ENCODE results near the gene NR1D1.

The NR1D1 gene

DNA sequence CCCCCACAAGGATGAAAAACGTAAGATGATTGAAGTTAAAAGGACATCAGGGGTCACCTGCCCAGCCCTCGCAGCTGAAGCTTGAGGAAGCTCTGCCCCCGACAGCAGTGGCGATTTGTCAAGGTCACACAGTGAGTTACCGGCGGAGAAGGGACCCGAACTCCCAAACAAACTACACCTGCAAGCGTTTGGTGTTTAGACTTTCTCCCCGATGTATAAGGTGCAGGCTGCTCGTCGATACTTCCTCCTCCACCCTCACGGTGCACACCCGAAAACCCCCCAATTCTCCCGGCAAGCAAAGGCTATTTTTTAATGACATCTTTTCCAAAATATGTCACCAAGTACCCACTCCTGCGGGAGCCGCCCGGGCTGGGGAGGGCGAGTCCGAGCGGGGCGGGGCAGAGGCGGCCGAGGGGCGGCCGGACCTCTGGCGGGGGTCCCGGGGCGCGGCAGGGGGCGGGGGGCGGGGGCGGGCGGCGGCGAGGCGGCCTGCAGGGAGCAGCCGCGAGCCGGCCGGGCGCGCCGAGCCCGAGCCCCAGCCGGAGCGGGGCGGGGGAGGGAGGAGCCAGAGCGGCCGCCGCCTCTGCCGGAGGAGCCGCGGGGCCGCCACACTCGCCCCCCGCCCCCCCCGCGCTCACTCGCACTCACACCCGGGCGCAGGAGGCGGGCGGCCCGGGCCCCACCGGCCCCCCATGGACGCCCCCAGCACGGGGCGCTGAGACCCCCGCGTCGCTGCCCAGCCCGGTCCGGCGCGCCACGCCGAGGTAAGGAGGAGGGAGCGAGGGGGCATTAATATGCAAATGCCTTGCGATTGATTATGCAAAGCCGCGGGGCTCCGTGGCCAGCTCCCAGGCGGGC lies 37.8 kb downstream of the NR1D1 start, which contains the start of gene THRA:
TSS of gene THRA (plus strand) at position 637 of the 858 bp plus-strand sequence. CDS start 11,524 bp downstream, outside the sequence.
- DNase-seq (ENCODE audit: low read depth in 2 of 2): no peak

DNA sequence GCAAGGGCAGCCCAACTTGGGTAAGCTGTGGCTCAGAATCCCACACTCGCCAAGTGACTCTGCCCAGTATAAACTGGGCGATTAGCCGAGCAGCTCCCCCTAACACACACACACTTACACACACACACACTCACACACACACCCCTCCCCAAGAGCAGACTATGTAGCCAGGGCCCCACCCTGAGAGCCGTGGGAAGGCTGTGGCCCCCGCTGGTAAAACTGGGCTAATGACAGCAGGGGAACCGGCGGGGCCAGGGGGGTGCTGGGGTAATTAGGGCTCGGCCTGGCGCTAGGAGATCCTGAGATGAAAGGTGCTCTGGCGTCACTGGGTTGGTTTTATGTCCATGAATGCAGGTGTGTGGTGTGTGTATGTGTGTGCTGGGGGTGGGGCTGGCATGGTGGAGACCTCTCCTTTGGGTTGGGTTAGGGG lies 38.8 kb downstream of the NR1D1 start:
- no peak for DNase-seq (ENCODE audit: low read depth in 2 of 2)

DNA sequence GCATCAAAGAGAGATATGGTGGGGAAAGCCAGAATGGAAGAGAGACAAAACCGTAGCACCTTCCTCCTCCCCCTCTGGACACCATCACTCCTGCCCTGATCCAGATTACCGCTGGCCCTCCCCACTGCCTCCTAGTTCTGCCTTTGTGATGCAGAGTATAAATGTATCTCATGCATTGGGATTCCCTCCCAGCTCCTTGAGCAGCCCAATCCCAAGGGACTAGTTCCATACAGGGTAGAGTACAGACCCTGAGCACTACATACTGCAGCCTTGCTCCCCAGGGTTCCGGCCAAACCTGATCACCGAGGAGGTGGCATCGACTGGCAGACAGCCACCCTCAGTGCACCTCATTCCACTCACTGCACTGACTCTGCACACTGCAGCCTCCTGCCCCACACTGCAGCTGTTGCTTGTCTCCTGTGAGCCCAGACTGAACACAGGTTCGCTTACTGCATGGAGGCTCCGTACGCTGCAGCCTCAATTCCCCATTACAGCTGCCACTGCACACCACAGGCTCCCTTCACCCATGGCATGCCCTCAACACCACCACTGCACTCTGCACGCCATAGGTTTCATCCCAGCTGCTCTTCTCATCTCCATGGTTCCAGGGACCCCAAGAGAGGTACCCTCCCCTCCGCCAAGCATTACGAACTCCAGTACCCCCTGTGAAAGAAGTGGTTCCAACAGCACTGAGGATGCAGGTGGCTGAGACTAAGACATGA lies 39.3 kb downstream of the NR1D1 start:
- DNase-seq (ENCODE audit: low read depth in 2 of 2): no peak

DNA sequence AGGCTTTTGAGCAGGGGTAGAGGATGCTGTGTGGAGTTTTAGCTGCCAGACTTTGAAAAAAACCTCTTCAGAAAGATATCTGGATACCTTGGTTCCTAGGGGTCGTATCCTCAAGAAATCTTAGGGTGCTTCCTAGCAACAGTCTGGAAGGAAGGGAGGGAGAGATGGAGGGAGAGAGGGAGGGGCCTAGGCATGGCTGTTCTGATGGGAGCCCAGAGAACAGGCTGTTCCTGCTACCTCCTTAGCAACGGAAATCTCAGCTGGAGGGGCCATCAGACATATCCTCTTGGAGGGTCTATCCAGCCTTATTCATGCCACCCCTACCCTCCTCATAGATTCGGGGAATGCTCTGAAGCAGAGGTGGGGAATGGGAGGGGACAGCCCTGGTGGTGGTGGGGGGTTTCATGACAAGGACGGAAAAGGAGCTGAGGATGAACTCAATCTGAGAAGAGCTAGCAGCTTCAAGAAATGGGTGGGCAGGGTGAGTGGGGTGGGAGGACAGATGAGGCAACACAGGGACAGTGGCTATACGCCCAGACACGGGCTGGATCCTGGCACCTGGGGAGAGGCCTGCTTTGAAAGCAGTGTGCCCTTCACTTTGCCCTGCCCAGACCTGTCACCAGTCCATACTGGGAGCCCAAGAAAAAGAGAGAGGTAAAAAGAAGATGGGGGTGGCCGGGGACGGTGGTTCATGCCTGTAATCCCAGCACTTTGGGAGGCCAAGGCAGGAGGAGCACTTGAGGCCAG lies 40.5 kb downstream of the NR1D1 start:
- no peak for DNase-seq (ENCODE audit: low read depth in 2 of 2)

GRCh38 chr17:40058865-40059264 lies 41.5 kb downstream of the NR1D1 start:
- DNase-seq (ENCODE audit: low read depth in 2 of 2): no peak

DNA sequence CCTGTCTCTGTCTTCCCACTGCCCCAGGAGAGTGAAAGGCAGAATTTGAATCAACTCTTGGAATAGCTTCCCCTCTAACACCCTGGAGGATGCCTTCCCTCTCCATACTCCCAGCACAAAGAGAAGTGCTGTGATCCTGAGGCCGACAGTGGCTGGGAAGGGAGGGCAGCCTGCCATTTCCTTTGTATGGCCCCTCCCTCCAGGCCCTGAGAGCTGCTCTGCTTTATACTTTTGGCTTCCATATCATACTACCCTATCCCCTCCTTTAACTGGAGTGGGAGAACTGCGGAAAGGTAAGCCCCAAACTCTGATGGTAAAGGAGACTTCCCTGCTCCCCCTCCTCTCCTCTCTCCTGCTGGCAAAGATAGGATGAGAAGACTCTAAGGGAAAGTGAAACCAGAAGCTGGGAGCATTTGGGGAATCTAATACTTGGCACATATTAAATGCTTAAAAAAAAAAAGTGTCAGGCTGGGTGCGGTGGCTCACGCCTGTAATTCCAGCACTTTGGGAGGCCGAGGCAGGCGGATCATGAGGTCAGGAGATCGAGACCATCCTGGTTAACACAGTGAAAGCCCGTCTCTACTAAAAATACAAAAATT lies 42.1 kb downstream of the NR1D1 start:
- no peak for DNase-seq (ENCODE audit: low read depth in 2 of 2)

GRCh38 chr17:40056379-40057015 lies 43.9 kb downstream of the NR1D1 start:
- no peak for DNase-seq (ENCODE audit: low read depth in 2 of 2)
